Mononuclear cell (primary cell): Measurements from ENCODE around the gene EMILIN2. TPM values are rescaled to one million over a fixed set of nuclear protein-coding genes. Genes with fewer than 3 reads are reported as not detected.

ENCODE experiments used
- H3K27me3 ChIP-seq: 2 replicates; pipeline ENCODE4 v1.6.0; 2011; ENCODE audit warnings: low read length, control low read depth; ENCODE audit not compliant: insufficient read depth
- H3K4me1 ChIP-seq: 2 replicates; pipeline ENCODE4 v1.5.1; 2011; ENCODE audit warnings: mild to moderate bottlenecking, low read length, control low read depth; ENCODE audit not compliant: insufficient read depth
- H3K4me3 ChIP-seq: 2 replicates; pipeline ENCODE4 v1.5.1; 2011; ENCODE audit warnings: mild to moderate bottlenecking, low read length, moderate library complexity
- H3K9me3 ChIP-seq: 2 replicates; pipeline ENCODE4 v1.5.1; 2011; ENCODE audit warnings: low read depth, mild to moderate bottlenecking, control low read depth, low read length
- total RNA-seq: library from RNA; depleted of rRNA; stranded (reverse); fragments of >200 nt; gene quantifications from one replicate; pipeline ENCODE4 v1.2.3, GENCODE V29; 2012

Gene EMILIN2
- total RNA-seq, 1 donor, result 37.4 TPM

DNA sequence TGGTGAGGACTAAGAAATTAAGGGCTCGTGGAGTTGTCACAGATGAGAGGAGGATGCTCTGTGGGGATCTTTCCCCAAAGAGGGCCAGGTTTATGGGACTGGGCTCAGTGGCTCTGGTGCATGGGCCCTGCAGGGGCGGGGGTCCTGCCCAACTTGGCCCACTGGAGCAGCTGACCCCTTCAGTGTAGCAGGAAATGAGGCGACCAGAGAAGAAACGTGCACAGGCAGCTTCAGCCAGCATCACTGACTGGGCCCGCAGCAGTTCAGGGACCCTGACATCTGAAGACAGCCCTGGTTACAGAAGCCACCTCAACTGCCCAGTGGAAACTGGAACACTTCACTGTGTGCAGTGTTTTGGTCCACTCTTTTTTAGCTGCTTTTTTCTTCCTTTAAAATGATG, 72.8 kb downstream of the EMILIN2 start:
- H3K4me3 ChIP-seq, result no peak overlapping the region
- H3K4me1 ChIP-seq, result peaks cover 16% of the 10 kb centered on the region
- H3K9me3 ChIP-seq, result no peaks in the 10 kb centered on the region
- H3K27me3 ChIP-seq, result no peaks in the 10 kb centered on the region

DNA sequence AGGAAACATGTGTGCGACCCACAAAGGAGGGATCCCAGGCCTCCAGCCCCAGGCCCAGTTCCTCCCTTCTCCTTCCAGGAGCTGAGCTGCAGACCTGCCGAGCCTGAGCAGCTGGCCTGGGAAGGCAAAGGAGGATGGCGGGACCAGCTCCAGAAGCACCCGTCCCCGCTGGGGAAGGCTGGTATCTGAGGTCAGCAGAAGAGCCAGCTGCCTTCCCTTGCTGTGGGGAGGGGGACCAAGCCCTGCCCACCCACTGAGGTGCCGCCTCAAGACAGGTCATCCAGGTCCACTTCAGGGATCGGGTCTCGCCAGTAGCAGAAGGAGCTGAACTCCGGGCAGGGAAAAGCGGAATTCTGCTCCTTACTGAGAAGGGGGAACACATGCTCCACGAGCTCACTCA, 73.2 kb downstream of the EMILIN2 start:
- Histone ChIP-seq H3K4me3 (no peak overlapping the region), H3K9me3 (no peaks in the 10 kb centered on the region), H3K27me3 (no peaks in the 10 kb centered on the region), H3K4me1 (peaks cover 16% of the 10 kb centered on the region)

DNA sequence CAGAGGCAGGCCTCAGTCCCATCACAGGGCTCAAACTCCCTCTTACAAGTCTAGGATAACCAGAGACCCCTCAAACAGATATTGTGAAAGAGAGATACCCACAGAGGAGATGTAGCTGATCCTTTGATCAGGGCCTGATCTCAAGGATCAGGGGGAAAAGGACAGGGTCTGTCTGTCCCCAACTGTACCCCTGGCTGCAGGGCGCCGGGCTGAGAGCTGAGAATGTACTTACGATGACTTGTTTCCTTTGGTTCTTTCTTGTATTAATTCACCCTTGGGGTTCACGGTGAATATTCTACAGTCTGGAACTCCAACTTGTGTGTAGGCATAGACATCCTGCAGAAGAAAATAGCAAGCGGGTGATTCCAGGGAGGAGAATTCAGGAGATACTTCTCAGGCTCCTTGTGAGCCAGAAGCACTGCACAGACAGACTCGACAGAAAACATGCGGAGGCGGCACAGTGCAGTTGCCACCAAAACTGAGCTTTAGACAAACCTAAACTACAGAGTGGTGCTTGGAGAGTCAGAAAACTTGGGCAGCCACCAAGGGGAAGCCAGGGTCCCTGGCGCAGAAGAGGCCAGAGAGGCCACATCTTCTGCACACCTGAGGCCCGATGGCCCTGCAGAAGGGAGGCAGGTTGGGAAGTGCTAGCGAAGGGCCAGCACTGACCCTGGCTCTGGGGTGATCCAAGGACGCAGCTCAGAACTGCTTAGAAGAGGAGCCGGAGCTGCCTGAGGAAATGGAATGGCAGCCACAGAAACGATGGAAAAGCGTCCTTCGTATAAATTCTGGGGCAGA, 73.9 kb downstream of the EMILIN2 start:
- Histone ChIP-seq H3K4me1 (peaks cover 16% of the 10 kb centered on the region), H3K27me3 (no peaks in the 10 kb centered on the region), H3K4me3 (no peak overlapping the region), H3K9me3 (no peaks in the 10 kb centered on the region)

DNA sequence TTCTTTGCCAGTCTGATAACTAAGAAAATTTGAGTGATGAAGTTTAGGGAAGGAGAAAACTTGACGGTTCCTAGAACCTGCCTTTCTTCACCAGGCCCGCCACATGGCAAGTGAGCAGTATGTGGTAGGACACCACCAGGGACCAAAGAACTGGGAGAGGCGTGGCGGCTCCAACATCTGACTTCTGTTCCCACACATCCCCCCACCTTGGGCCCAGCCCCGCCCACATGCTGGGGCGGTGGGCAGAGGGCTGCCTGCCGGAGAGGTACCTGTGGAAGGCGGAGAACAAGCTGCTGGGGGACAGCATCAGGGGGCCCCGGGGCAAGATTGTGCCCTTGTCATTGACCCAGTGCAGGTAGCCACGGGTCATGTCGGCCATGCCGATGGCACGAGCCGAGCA, 75.0 kb downstream of the EMILIN2 start:
- Histone ChIP-seq H3K9me3 (no peaks in the 10 kb centered on the region), H3K4me3 (no peak overlapping the region), H3K27me3 (no peaks in the 10 kb centered on the region), H3K4me1 (peaks cover 10% of the 10 kb centered on the region)

DNA sequence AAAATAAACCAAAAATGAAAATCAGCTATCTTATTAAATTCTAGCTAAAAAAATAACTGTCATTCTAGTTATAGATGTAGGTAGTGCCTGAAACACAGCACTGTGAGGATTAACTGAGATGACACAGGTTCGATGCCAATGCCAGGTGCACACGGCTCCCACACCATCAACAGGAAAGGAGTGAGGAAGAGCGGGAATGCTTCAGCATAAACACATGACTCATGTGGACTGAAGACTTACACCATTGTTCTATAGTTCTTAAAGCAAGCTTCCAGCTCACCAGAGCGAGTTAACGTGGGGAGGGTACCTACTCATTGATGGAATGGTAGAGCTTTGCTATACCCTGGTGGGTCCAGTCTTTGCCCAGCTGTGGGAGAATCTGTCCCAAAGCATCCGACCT, 76.7 kb downstream of the EMILIN2 start:
- Histone ChIP-seq H3K9me3 (no peaks in the 10 kb centered on the region), H3K27me3 (no peaks in the 10 kb centered on the region), H3K4me1 (no peaks in the 10 kb centered on the region), H3K4me3 (no peak overlapping the region)

GRCh38 chr18:2924920-2925319, 78.1 kb downstream of the EMILIN2 start:
- Histone ChIP-seq H3K4me3 (no peak overlapping the region), H3K27me3 (no peaks in the 10 kb centered on the region), H3K9me3 (no peaks in the 10 kb centered on the region), H3K4me1 (no peaks in the 10 kb centered on the region)

DNA sequence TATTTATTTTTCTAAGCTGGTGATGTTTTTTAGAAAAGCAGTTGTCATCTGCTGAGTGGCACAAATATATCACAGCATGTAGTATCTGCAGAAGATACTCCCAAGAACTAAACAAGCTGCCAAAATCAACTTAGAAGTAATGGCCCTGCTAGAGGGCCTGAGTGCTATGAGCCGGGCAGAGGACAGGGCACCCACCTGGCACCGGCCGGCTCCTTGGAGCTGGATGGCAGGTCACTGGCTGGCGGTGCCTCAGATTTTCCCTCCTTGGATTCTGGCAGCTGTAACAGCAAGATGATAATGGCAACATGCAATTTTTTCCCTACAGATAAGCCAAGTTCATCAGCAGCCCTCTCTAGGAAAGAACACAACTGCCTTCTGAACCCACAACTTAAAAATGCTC, 79.7 kb downstream of the EMILIN2 start:
- H3K27me3 ChIP-seq, result no peaks in the 10 kb centered on the region
- H3K4me3 ChIP-seq, result no peak overlapping the region
- H3K4me1 ChIP-seq, result no peaks in the 10 kb centered on the region
- no peaks in the 10 kb centered on the region for H3K9me3 ChIP-seq

DNA sequence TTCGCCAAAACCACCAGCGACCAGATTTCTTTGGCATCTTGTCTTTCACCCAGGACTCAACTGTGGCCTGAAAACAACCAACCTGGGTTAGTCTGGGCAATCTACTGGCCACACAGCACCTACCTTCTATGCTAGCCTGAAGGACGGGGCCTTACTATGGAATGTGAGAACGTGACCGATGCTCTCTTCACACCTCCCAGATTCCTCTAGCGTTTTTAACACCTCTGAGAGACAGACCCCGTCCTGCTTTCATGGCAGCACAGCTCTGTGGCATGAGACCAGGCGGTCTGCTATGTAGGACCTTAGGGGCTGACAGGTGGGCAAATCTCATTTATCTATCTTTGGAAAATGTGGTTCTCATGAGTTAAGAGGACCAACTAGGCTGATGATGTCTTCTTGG, 80.9 kb downstream of the EMILIN2 start:
- Histone ChIP-seq H3K4me1 (no peaks in the 10 kb centered on the region), H3K9me3 (no peaks in the 10 kb centered on the region), H3K4me3 (no peak overlapping the region), H3K27me3 (no peaks in the 10 kb centered on the region)

GRCh38 chr18:2932247-2933181, 85.7 kb downstream of the EMILIN2 start:
- H3K4me1 ChIP-seq, result peaks cover 5% of the 10 kb centered on the region
- no peaks in the 10 kb centered on the region for H3K9me3 ChIP-seq
- H3K27me3 ChIP-seq, result no peaks in the 10 kb centered on the region
- H3K4me3 ChIP-seq, result no peak overlapping the region

- no peaks in the 10 kb centered on the region for H3K27me3 ChIP-seq
- H3K4me3 ChIP-seq, result no peak overlapping the region
- peaks cover 5% of the 10 kb centered on the region for H3K4me1 ChIP-seq
- no peaks in the 10 kb centered on the region for H3K9me3 ChIP-seq
Observed at GRCh38 chr18:2933995-2934394, 87.2 kb downstream of the EMILIN2 start.

DNA sequence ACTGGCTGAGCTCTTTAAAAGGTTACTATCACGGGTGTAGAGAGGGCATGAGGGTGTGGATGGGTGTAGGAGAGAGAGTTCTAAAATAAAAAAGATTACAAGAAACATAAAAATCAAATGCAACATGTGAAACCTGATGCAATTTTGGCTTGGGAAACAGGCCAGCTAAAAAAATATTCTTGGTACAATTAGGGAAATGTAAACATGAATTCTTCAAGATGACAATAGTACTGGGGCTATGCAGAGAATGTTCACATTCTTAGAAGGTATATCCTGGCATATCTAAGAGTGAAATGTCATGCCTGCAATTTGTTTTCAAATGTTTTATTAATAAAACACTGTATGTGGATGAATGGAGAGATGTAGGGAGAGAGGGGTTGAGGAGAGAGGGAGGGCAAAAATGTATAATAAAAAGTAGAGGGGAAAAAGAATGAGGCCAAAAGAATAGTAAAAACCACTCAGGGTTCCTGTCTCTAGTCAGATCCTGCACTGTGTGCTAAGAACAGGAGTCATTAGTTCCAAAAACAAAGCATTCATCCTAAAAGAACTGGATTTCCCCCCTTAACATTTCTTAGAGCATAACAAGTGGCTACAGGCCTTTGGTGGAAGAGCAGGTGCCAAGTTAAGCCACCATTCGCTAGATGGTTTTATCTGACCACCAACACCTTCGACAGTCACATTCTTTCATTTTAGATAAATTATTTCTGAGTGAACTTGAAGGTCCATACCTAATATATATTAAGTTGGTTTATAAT, 88.8 kb downstream of the EMILIN2 start:
- peaks cover 5% of the 10 kb centered on the region for H3K4me1 ChIP-seq
- no peak overlapping the region for H3K4me3 ChIP-seq
- H3K9me3 ChIP-seq, result no peaks in the 10 kb centered on the region
- no peaks in the 10 kb centered on the region for H3K27me3 ChIP-seq

DNA sequence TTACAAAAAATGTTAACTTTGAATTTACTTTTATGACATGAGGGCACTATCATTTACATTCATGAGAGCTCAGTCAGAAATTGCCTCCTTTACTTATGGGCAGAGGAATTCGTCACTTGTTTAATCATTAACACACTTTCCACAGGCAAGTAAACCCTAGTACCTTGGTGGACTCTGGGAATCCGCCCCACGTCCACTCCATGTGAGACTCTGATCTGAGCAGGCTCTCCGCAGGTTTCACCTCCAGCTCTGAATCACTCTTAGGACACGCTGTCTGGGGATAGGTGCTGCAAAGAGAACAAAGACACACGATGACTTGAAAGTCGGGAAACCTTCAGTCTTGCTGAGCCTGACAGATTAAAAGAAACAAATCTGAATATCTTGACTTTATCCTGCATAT, 92.5 kb downstream of the EMILIN2 start:
- Histone ChIP-seq H3K4me1 (peaks cover 5% of the 10 kb centered on the region), H3K9me3 (no peaks in the 10 kb centered on the region), H3K27me3 (no peaks in the 10 kb centered on the region)

DNA sequence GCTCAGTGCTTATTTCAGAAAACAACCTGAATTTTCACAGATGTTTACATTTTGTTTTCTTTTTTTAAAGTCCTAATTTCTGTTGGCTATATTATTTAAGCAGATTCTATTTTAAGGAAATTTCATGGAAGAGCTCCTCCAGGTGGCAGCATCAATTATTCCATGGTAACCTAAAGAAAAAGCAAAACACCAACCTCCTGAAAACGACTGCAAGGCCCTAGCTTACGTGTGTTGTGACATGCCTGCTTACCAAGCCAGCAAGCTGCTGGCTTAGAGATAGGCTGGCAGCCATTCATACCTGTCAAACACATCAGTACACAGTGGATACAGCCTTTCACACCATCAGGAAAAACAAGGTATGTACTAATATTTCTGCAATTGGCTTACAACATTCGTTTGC, 101.2 kb downstream of the EMILIN2 start:
- no peak overlapping the region for H3K4me3 ChIP-seq
- H3K9me3 ChIP-seq, result no peaks in the 10 kb centered on the region
- H3K27me3 ChIP-seq, result no peaks in the 10 kb centered on the region
- peaks cover 5% of the 10 kb centered on the region for H3K4me1 ChIP-seq

More for the DNA sequence above, 92.5 kb downstream of the EMILIN2 start:
- no peak overlapping the region for H3K4me3 ChIP-seq

- peaks cover 29% of the 10 kb centered on the region for H3K4me1 ChIP-seq
- no peaks in the 10 kb centered on the region for H3K9me3 ChIP-seq
- no peaks in the 10 kb centered on the region for H3K27me3 ChIP-seq
- H3K4me3 ChIP-seq, result no peak overlapping the region
Observed at GRCh38 chr18:2952605-2953004, 105.8 kb downstream of the EMILIN2 start.
